Stomach (tissue), 4 donors: Measurements from ENCODE around the gene TPT1.

ENCODE experiments used
- EP300 ChIP-seq: sonication (generic); formaldehyde crosslinking; IDR thresholded peaks from one replicate; pipeline ENCODE4 v1.6.1; 2017; ENCODE audit warnings: antibody characterized with exemption
- POLR2A ChIP-seq, 4 donors: fragments of 450-650 bp; IDR thresholded peaks; one replicate each; pipeline ENCODE4 v1.6.1; 2016; ENCODE audit warnings: antibody characterized with exemption in 4 of 4, control low read depth in 2 of 4, mild to moderate bottlenecking in 1 of 4, moderate library complexity in 1 of 4
- POLR2AphosphoS5 ChIP-seq, 3 donors: sonication (generic); formaldehyde crosslinking; IDR thresholded peaks; one replicate each; pipeline ENCODE4 v1.6.1; 2016; ENCODE audit warnings: antibody characterized with exemption in 3 of 3
- TF ChIP-seq, protein P1 (sequence below), 7 experiments: fragments of 450-650 bp in 4 of 7; fragments of 200-600 bp in 3 of 7; sonication (generic) in 3 of 7; IDR thresholded peaks; one replicate each; pipeline ENCODE4 v1.5.1; 2016 to 2019; ENCODE audit warnings: antibody characterized with exemption in 7 of 7, control low read depth in 2 of 7, mild to moderate bottlenecking in 1 of 7

DNA sequence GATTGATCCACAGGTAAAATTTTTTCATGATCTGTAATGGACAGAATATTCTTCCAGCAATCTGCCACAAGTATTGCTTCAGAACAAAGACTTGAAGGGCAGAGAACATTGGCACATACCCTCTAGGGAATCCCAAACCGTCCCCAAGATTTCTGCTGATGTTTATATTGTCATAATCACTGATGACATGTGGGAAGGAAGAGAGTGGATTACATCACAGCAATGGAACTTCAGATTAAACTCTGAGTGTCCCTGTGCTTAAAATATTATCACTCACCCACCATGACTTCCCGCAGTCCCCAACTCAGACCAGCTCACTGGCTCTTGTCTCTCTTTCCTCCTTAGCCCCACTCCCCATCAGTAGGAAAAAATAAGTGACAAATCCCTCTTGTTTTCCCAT is 8.5 kb upstream of the TPT1 start:
- no peak for TF ChIP-seq POLR2A (IDR thresholded peaks at IDR 0.05)
- TF ChIP-seq, protein P1, sequence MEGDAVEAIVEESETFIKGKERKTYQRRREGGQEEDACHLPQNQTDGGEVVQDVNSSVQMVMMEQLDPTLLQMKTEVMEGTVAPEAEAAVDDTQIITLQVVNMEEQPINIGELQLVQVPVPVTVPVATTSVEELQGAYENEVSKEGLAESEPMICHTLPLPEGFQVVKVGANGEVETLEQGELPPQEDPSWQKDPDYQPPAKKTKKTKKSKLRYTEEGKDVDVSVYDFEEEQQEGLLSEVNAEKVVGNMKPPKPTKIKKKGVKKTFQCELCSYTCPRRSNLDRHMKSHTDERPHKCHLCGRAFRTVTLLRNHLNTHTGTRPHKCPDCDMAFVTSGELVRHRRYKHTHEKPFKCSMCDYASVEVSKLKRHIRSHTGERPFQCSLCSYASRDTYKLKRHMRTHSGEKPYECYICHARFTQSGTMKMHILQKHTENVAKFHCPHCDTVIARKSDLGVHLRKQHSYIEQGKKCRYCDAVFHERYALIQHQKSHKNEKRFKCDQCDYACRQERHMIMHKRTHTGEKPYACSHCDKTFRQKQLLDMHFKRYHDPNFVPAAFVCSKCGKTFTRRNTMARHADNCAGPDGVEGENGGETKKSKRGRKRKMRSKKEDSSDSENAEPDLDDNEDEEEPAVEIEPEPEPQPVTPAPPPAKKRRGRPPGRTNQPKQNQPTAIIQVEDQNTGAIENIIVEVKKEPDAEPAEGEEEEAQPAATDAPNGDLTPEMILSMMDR (IDR thresholded peaks at IDR 0.05), result no peak
- TF ChIP-seq EP300, result no peak
- TF ChIP-seq POLR2AphosphoS5 (IDR thresholded peaks at IDR 0.05), result no peak
